BE2C (cell line): ENCODE results near the gene MYCL.
A peak's percentile ranks its signal among the peaks of the same experiment; 100 is the strongest.

ENCODE experiments used
- DNase-seq: peaks from one replicate; pipeline ENCODE4 v3.0.0-alpha.2; 2020
- H3K27me3 ChIP-seq: fragments of 250-450 bp; sonication (Bioruptor Pico); 2 replicates; pipeline ENCODE4 v1.5.1; 2020; ENCODE audit warnings: mild to moderate bottlenecking
- H3K36me3 ChIP-seq: fragments of 250-450 bp; sonication (Bioruptor Pico); 2 replicates; pipeline ENCODE4 v1.5.1; 2020; ENCODE audit warnings: mild to moderate bottlenecking
- H3K4me1 ChIP-seq: fragments of 250-450 bp; sonication (Bioruptor Pico); 2 replicates; pipeline ENCODE4 v1.5.1; 2020
- H3K4me3 ChIP-seq: 2 replicates; pipeline ENCODE4 v1.5.1; 2011; ENCODE audit warnings: low read depth, low read length
- H3K9me3 ChIP-seq: fragments of 250-450 bp; sonication (Bioruptor Pico); 2 replicates; pipeline ENCODE4 v1.5.1; 2020
- CTCF ChIP-seq: IDR thresholded peaks from 2 replicates; pipeline ENCODE4 v1.5.1; 2012; ENCODE audit warnings: mild to moderate bottlenecking, low read depth, low read length

MYCL gene

GRCh38 chr1:39886757-39887231 is 14.9 kb downstream of the MYCL start:
- Histone ChIP-seq H3K4me1 (no peaks in the 10 kb centered on the region), H3K4me3 (no peak overlapping the region), H3K9me3 (no peaks in the 10 kb centered on the region), H3K27me3 (no peaks in the 10 kb centered on the region), H3K36me3 (no peaks in the 10 kb centered on the region)
- no peak for TF ChIP-seq CTCF
- no peak for DNase-seq

DNA sequence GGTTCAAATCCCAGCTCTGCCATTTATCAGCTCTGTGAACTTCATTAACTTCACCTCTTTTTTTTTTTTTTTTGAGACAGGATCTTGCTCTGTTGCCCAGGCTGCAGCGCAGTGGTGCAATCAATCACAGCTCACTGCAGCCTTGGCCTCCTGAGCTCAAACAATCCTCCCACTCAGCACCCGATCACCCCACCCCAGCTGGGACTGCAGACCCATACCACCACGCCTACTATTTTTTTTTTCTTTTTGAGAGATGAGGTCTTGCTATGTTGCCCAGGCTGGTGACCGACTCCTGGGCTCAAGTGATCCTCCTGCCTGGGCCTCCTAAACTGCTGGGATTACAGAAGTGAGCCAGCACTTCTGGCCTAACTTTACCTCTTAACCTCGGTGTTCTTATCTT is 16.2 kb downstream of the MYCL start:
- no peak for TF ChIP-seq CTCF
- H3K9me3 ChIP-seq, result no peaks in the 10 kb centered on the region
- H3K4me1 ChIP-seq, result no peaks in the 10 kb centered on the region
- no peak for DNase-seq
- H3K4me3 ChIP-seq, result no peak overlapping the region
- no peaks in the 10 kb centered on the region for H3K27me3 ChIP-seq
- H3K36me3 ChIP-seq, result no peaks in the 10 kb centered on the region

GRCh38 chr1:39882152-39882551 is 19.6 kb downstream of the MYCL start:
- no peak for DNase-seq
- no peak for TF ChIP-seq CTCF
- Histone ChIP-seq H3K4me1 (no peaks in the 10 kb centered on the region), H3K4me3 (peak overlapping the region; percentile 92), H3K36me3 (no peaks in the 10 kb centered on the region), H3K27me3 (no peaks in the 10 kb centered on the region), H3K9me3 (no peaks in the 10 kb centered on the region)

DNA sequence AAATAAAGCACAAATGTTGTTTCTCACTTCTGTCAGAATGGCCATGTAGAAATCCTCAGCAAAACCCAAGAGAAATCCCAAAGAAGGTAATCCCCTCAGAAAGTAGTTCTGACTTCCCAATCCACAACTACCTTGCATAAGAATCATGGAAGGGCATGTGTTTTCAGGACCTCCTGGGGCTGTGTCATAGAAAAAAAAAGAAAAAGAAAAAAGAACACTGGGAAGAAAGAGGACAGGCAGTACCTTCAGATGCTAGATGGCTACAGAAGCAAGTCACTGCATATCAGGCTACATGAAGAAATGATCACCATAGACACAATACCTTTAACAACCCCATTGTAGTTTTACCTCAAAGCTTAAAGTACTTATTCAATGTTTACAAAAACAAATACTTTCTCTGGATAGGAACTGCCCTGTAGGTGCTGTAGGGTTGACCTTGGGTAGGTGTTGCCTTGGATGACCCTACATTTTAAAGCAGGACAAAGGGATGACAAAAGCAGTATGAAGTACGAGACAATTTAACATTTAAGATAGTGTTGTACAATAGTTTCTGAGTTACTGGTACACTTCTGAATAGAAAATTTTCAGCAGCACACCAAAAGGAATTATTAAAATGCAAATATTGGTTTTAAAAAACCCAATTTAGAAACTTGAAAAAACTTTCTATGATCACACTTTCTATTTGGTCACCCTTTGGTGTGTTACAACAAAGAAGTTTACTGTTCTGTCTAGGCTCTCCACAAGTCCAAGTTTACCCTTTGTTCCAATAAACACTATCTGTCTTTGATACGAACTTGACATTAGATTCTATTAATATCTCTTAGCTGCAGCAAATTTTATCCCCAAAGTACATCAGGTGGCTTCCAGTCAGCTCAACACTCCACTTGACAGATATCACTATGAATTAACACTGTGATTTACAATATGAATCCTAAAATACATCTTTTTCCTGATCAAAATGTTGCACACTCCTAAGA is 23.4 kb downstream of the MYCL start:
- no peak for TF ChIP-seq CTCF
- Histone ChIP-seq H3K27me3 (no peaks in the 10 kb centered on the region), H3K36me3 (no peaks in the 10 kb centered on the region), H3K9me3 (no peaks in the 10 kb centered on the region), H3K4me3 (no peak overlapping the region), H3K4me1 (no peaks in the 10 kb centered on the region)
- DNase-seq, result no peak

GRCh38 chr1:39877231-39877778 is 24.4 kb downstream of the MYCL start:
- Histone ChIP-seq H3K27me3 (no peaks in the 10 kb centered on the region), H3K36me3 (no peaks in the 10 kb centered on the region), H3K4me1 (no peaks in the 10 kb centered on the region), H3K4me3 (no peak overlapping the region), H3K9me3 (no peaks in the 10 kb centered on the region)
- DNase-seq, result no peak
- no peak for TF ChIP-seq CTCF

DNA sequence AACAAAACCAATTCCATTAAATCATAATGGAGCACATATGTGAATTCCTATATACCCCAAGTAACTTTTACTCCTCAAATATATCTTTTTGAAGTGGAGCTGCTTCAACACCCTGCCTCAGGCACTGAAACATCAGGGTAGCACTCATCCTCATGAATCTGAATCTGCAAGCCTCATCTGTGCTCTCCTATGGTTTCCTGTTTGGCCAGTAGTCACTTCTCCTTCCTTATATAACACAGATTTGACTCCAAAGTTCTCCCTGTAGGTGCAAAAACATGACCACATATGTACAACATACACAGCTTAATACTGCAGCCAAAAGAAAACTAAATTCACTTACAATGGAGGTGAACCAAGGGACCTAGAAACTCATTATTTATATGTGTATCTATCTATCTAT is 25.6 kb downstream of the MYCL start:
- H3K4me3 ChIP-seq, result no peak overlapping the region

More for the DNA sequence above, 25.6 kb downstream of the MYCL start:
- DNase-seq, result no peak
- Histone ChIP-seq H3K27me3 (no peaks in the 10 kb centered on the region), H3K36me3 (no peaks in the 10 kb centered on the region), H3K9me3 (no peaks in the 10 kb centered on the region), H3K4me1 (no peaks in the 10 kb centered on the region)
- no peak for TF ChIP-seq CTCF
